HT1080 (cell line): ENCODE results near the gene USP53. TPM values are rescaled to one million over a fixed set of nuclear protein-coding genes. Genes with fewer than 3 reads are reported as not detected.
A peak's percentile ranks its signal among the peaks of the same experiment; 100 is the strongest.
"Not testable (repeated sequence)": the region's sequence is repeated elsewhere in the genome, so short reads cannot be mapped to it uniquely, and the experiment has no call there.

Source experiments
- DNase-seq: peaks from one replicate; pipeline ENCODE4 v3.0.0-alpha.2; 2015; ENCODE audit warnings: low read depth
- polyA plus RNA-seq, 2 experiments: library from polyadenylated mRNA; depleted of rRNA; stranded (reverse); fragments of >200 nt; gene quantifications; 2 replicates each; pipeline ENCODE4 v1.2.3, GENCODE V29; 2015
- total RNA-seq: library from RNA; depleted of rRNA; stranded (reverse); fragments of >200 nt; shearing (Covaris generic); gene quantifications from 2 replicates; pipeline ENCODE4 v1.2.3, GENCODE V29; 2014; rRNA removed

The USP53 gene
- 16.5 and 18.5 TPM in 2 replicates for total RNA-seq
- polyA plus RNA-seq (2015; cell fraction: cytosol; rRNA removed): 19.8 and 31.4 TPM in 2 replicates
- 48.9 and 50.5 TPM in 2 replicates for polyA plus RNA-seq (2015; cell fraction: nucleus; rRNA removed)

DNA sequence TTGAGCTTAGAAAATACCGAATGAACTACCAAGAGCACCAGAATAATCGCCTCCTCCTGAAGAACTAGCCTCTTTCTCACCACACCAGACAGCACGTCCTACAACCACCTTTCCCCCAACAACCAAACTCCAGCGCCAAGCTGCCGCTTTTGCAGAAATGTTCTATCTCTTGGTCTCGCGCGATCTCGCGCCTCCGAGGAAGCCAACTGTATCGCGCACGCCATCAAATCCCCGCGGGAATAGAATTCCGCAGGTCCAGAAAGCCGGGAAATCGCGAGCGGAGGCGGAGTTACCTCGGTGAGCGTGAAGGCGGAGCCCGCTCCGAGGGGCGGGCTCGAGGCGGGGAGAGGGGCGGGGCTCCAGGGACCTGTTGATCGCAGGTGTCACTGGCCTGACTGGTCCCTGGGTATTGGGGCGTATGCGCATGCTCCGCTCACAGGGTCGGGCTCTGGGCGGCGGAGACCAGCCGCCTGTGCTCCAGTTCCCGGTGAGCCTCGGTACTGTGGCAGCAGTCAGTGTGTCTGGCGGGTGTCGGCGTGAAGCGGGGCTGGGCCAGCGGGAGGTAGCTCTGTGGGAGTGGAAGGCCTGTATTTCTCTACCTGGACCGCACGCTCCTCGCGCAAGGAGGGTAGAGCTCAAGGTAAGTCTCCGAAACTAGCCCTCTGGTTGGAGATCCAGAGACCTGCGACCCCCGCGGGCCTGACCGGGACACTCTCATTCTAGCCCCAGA, at the start of gene USP53:
USP53 (plus strand) TSS at position 480 of the 730 bp plus-strand sequence. CDS start 27,047 bp downstream, outside the sequence.
- DNase-seq: peak; percentile 96

DNA sequence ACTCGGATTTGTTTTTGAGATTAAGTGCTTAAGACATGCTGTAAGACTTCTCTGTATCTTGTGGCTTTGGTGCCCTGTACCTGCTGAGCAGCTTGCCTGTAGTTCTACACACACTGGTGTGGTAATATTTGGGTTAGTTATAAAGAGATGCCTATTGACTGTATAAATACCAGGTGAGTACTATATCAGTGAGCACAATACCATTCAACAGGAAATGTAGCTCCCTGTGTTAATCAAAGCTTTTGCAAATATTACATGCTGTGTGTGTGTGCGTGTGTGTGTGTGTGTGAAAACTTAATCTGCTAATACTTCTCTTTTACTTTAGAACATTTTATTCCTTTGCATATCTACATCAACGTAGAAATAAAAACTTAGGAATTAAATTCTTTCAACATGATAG, 46.7 kb upstream of the USP53 start:
- no peak for DNase-seq

DNA sequence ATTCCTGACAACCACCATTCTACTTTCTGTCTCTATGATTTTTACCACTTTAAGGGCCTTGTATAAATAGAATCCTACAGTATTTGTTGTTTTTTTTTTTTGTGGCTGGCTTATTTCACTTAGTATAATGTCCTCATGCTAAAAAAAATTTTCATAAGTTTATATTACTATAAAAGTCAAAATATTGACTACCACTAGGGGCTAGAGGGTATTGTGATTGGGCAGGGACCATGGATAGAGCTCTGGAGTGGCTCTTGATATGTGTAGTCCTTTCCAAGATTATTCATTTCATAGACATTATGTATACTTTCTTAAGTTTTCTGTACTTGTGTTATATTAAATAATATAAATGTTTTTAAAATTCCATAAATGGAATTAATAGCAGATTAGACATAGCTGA, 42.3 kb upstream of the USP53 start:
- DNase-seq: no peak

DNA sequence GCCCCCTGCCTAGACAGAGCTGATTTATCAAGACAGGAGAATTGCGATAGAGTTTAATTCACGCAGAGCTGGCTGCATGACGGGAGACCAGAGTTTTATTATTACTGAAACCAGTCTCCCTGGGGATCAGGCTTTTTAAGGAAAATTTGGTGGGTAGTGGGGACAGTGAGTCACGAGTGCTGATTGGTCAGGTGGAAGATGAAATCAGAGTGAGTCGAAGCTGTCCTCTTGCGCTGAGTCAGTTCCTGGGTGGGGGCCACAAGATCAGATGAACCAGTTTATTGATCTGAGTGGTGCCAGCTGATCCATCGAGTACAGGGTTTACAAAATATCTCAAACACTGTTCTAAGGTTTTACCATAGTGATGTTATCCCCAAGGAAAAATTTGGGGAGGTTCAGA, 40.3 kb upstream of the USP53 start:
- peak; percentile 24 for DNase-seq

DNA sequence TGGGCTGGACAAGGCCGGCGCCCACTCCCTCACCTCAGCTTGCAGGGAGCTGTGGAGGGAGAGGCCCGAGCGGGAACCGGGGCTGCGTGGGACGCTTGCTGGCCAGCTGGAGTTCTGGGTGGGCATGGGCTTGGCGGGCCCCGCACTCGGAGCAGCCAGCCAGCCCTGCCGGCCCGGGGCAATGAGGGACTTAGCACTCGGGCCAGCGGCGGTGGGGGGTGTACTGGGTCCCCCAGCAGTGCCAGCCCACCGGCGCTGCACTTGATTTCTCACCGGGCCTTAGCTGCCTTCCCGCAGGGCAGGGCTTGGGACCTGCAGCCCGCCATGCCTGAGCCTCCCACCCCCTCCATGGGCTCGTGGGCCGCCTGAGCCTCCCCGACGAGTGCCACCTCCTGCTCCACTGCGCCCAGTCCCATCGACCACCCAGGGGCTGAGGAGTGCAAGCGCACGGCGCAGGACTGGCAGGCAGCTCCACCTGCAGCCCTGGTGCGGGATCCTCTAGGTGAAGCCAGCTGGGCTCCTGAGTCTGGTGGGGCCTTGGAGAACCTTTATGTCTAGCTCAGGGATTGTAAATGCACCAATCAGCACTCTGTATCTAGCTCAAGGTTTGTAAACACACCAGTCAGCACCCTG, 38.7 kb upstream of the USP53 start:
- DNase-seq: not testable (repeated sequence)

DNA sequence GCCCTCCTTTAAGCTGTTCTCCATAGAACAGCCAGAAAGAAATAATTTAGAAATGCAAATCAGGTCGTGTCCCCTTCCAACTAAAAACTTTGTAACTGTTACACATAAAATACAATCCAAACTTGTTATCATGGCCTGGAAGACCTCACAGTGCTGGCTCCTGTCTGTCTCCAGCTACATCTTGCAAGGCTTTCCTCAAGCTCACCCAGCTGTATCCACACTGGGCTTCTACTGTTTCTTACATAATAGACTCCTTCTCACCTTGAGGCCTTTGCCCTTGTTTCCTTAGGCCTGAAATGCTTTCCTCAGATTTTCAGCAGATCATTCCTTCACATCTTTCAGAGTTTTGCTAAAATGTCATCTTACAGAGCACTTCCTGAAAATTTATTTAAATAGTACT, 33.5 kb upstream of the USP53 start:
- no peak for DNase-seq

DNA sequence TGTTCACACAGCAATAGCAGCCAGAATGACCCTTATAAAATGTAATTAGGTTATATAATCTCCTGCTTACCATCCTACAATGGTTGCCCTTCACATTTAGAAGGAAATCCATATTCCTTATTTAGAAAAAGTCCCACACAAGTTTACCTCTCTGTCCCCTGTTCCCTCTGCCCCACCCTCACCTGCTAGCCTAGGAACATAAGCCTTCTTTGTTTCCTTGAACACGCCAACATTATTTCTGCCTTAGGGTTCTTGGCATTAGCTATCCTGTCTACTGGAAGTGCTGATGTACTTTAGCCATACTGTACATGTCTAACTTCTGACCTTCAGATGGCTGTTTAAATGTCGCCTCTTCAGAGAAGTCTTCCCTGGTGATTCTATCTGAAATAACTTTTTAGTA, 28.4 kb upstream of the USP53 start:
- DNase-seq: no peak

DNA sequence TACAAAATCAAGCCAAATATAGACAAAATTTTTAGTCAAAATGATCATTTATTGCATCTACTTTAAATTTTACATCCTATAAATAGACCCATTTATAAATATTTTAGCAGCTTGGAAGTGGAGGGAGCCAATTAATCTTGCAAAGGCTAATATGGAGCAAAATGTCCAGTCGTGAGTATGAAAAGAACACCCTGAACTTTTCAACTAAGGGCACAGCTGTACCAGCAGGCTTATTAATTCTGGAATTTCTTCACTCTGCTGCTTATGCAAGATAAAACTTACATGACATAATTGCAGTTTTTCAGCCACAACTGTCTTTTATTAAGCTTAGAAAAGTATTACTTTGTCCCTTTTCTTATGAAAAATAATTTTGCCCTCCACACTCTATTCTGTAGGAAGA, 22.9 kb upstream of the USP53 start:
- DNase-seq: no peak

DNA sequence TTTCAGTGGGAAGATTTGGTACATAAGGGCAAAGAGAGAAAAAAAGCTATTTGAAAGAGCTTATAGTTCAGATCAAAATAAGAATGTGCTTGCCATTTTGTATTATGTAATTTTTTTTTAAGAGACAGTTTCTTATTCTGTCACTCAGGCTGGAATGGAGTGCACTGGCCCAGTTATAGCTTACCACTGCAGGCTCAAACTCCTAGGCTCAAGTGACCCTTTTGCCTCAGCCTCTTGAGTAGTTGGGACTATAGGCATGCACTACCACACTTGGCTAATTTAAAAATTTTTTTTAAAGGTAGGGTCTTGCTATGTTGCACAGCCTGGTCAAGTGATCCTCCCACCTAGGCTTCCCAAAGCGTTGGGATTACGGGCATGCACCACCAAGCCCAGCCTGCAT, 22.2 kb upstream of the USP53 start:
- DNase-seq: no peak

DNA sequence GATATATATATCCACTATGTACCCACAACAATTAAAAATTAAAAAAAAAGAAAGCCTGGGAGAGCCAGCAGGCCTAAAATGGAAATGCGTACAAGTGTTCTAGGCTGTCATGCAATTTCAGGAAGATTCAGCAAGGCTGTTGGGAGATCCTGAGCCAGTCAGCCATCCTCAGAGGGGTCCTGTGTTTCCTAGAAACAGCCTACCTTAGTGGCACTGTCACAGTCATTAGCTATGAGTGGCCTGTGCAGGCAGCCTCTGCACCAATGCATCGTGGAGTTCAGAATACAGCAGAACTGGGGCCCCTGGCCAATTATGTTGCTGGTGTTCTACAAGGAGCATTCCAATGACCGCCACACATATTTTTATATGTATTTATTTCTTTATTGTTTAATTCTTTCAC, 21.0 kb upstream of the USP53 start:
- DNase-seq: no peak

DNA sequence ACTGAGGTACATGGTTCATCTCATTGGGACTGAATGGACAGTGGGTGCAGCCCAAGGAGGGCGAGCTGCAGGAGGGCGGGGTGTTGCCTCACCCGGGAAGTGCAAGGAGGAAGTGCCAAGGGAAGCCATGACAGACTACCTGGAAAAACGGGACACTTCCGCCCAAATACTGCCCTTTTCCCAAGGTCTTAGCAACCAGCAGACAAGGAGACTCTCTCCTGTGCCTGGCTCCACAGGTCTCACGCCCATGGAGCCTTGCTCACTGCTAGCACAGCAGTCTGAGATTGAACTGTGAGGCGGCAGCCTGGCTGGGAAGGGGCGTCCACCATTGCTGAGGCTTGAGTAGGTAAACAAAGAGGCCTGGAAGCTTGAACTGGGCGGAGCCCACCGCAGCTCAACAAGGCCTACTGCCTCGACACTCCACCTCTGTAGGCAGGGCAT, 14.7 kb upstream of the USP53 start:
- DNase-seq: no peak

DNA sequence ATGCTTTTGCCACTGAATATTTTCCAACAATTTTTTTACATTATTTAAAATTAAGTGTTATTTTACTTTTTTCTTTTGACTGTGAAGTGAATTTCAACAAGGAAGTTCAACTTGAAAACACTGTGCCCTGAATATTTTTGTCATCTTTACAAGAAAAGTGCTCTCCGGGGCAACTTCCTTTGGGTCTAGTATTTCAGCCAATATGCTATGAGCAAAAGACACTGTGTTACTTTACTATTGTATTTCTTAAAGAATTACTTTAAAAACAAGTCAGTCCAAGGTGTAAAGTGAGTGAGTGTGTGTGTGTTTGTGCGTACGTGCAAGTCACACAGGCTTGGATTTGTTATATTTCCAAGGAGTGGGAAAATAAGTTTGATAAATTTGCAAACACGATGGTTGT, 7.6 kb upstream of the USP53 start:
- DNase-seq: no peak

DNA sequence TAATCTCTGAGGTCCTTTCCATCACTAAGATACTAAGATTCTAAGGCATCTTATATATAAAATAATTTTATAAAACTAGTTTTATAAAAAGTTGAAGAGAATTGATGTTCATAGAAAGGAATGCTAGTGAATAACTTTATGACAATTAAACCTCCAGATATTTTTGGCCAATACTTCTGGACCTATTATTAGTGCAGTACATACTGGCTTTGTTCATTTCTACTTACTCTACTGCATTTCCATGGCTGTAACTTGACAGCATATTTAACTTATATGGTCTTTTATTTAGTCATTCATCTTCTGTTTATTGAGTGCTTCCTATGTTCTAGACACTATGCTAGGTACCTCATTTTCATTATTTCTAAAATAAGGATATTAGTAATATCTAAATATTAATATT, 6.8 kb upstream of the USP53 start:
- DNase-seq: no peak

DNA sequence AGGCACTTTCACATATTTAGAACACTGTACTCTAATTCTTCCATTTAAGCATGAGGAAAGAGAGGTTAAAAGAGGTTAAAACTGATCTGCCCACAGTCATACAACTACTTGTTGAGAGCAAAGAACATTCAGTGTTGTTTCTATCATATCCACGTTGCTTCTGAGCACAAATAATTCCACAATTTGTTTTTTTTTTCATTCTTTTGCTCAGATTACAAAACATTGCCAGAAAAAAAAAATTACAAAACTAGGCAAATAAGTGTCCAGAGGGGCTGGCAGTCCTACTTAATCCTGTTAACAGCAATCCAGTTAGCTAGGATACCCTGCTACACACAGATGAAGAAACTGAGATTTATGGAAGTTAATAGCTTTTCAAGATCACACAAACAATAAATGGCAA, 6.3 kb upstream of the USP53 start:
- no peak for DNase-seq

DNA sequence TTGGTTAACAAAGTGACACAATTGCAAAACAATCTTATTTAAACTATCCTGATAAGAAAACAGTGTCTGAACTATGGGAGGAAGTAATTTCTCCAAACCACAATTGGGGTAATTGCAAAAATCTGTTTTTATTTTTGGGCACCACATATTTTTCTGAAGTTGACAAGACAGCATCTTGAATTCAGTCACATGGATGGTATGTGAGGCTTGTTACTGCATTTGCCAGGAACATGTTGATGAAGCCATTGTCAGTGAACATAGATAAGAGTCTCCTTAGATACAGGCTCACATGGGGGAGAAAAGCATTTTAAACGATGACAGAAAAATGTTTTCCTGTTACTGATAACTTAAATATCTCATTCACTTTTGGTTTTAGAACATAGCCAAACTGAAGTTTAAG, 5.5 kb upstream of the USP53 start:
- DNase-seq: no peak

DNA sequence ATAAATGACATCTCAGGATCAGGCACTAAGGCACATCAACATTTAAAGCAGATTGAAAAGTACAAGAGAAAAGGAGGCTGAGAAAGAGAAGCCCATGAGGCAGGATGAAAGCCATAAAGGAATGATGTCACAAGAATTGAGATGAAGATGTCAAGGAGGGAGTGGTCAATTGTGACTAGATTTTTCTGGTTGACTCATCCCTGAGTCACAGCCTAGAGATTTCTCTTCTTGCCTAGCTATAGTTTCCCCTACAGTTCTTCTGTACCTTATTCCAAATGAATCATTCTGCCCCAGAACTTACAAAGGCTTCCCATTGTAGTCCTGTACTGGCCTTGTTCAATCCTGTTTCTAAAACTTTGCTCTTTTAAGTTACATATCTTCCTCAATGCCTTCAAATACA, 3.4 kb upstream of the USP53 start:
- peak; percentile 99 for DNase-seq

DNA sequence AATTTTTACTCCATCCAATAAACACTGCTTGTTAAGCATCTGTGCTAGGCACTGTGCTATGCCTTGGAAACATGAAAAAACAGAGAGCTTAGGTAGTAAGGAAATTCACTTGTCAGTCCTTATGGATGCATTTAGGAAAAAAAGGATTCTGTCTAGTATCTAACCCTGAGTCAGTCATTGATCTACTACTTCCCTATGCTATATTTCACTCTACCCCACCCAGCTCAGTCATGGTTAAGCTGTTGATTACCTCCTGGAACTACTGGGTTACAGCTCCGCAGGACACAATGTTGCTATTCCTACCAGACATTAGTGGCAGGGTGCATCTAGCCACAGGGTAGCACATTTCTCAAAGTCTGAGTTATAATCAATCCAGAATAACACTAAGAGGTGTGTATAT, 2.9 kb upstream of the USP53 start:
- DNase-seq: no peak

DNA sequence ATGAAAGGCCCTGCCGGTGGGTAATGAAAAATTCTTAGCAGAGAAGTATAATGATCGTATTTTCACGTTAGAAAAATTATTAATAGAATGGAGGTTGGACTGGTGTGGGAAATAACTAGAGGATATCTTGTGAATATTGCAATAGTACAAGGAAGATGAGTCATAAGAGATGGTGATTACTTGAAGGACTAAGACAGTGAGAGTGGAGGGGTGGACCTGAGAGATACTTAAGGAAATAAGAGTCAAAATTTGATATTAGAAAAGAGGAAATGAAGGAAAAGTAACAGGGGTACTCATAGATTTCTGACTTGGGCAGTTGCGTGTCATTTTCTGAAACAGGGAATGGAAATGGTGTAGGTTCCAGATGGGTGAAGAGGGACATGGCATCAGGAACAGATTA, 1.7 kb upstream of the USP53 start:
- DNase-seq: peak; percentile 53

DNA sequence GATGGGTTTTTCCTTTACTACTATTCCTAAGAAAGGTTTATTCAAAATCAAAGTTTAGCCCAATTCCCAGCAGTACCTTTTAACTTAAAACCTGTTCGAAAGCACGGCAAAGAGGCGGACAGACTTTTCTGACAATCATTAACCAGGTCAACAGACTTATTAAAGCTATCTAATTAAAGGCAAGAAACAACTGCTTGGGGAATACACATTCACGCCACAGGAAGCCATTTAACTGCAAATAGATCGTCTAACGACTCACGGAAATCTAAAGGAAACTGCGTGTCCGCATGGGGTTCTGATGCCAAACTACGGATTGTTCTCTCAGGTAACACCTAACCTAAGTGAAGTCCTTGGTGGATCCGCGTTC, 663 bp upstream of the USP53 start:
- no peak for DNase-seq

DNA sequence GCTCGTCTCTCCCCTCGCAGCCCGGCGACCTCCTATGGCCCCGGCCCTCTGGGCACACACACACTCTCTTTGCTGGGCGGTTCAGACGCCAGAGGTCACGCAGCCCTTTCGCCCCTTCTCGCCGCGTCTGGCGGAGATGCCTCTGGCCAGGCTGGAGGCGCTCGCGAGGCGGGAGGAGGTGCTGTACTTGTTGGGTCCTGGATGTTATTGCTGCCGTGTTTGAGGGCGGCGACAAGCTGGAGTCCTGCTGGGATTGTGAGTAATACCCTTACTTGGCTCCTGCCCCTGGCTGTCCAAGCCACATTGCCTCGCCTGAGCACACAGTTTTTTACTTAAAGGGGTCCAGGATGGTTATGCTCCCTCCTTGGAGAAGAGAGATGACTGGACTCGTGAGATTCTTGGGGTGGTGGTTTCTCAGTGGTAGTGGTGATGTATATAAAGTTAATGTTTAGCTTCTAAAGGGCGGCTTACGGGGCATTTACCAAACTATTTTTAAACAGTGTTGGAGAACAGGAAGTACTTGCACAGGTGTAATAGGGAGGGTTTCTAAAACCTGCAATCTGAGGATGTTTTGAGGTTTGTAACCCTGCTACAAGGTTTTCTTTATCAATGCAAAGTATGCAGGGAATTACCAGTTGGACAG, 572 bp downstream of the USP53 start:
- peak; percentile 96 for DNase-seq

DNA sequence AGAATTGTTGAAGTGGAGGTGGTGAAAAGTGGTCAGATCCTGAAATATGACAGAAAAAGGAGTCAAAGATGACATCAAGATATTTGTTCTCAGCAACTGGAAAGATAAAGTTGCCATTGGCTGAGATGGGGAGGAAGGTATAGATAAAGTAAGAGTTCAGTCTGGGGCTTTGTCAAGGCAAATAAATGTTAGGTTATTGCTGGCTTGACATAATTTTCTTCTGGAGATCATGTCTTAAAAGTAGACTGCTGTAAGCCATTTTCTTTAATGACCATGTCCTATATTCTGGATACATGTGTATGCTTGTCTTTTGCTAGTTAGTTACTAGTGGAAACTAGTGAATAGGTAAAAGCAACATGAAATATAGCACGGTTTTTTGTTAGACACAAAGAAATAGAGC, 5.6 kb downstream of the USP53 start:
- DNase-seq: no peak

DNA sequence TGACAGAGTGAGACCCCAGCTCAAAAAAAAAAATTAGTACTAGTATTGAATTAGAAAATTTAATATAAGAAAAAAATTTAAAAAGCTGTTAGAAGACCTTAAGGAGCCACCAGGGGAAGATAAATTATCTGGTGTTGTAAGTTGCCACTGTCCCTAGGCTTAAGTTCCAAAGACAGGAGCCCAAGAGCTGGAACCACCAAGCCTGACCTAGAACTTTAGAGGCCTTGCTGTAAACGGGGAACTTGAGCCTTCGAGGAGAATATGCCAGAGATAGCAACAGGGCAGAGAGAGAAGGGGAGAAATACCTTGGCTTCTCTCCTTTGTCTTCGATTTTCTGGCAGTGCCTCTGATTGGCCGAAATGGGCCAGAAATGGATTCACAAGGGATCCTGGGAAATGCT, 8.9 kb downstream of the USP53 start:
- no peak for DNase-seq

DNA sequence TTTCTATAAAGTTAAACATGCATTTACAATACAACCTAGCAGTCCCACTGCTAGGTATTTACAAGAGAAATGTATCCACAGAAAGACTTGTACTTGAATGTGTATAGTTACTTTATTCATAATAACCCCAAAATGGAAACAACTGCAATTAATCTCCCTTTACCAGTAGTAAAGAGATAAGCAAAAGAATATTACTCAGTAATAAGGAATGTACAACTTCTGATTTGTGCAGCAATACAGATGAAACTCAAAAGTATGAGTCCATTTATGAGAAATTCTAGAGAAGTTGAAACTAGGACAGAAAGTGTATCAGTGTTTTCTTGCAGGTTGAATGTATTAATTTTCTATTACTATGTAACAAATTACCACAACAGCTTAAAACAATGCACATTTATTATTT, 15.2 kb downstream of the USP53 start:
- no peak for DNase-seq
